Keratinocyte (primary cell): ENCODE results near the gene ADGRB3.

Experiments used
- EZH2 ChIP-seq: IDR thresholded peaks from one replicate; pipeline ENCODE4 v1.6.1; 2012; ENCODE audit warnings: inconsistent platforms, mild to moderate bottlenecking, low read length, moderate library complexity
- TF ChIP-seq, protein P1 (sequence below), 3 experiments: IDR thresholded peaks in 1 of 3; conservative IDR thresholded peaks in 1 of 3; optimal IDR thresholded peaks in 1 of 3; 2 replicates in 2 of 3; 3 replicates in 1 of 3; pipeline versions ENCODE3 to v1.5.1; 2011; ENCODE audit warnings: low read length in 3 of 3, mild to moderate bottlenecking in 3 of 3, moderate library complexity in 2 of 3, control low read depth in 1 of 3, inconsistent platforms in 1 of 3; ENCODE audit not compliant: insufficient read depth in 2 of 3; ENCODE audit errors: extremely low read depth in 1 of 3

DNA sequence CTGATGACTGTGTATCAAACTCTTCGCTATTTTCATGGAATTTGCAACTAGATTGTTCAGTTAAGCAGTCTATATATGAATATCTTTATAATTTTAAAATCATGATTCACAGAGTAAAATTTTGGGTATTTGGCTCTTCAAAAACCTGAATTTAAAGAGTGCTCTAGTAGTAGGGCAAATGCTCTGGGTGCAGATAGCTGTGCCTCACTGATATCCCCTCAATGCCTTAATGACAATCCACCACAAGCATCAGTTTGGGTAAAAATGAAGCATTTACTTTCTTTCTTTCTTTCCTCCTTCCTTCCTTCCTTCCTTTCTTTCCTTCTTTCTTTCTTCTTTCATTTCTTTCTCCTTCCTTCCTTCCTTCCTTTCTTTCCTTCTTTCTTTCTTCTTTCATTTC, 239.7 kb downstream of the ADGRB3 start:
- TF ChIP-seq, protein P1, sequence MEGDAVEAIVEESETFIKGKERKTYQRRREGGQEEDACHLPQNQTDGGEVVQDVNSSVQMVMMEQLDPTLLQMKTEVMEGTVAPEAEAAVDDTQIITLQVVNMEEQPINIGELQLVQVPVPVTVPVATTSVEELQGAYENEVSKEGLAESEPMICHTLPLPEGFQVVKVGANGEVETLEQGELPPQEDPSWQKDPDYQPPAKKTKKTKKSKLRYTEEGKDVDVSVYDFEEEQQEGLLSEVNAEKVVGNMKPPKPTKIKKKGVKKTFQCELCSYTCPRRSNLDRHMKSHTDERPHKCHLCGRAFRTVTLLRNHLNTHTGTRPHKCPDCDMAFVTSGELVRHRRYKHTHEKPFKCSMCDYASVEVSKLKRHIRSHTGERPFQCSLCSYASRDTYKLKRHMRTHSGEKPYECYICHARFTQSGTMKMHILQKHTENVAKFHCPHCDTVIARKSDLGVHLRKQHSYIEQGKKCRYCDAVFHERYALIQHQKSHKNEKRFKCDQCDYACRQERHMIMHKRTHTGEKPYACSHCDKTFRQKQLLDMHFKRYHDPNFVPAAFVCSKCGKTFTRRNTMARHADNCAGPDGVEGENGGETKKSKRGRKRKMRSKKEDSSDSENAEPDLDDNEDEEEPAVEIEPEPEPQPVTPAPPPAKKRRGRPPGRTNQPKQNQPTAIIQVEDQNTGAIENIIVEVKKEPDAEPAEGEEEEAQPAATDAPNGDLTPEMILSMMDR (optimal IDR thresholded peaks at IDR 0.05 in 1 of 3, IDR thresholded peaks at IDR 0.05 in 1 of 3, conservative IDR thresholded peaks at IDR 0.05 in 1 of 3; ENCODE audit: extremely low read depth in 1 of 3, insufficient read depth in 2 of 3, low read length in 3 of 3) = no peak
- TF ChIP-seq EZH2 = no peak
